Esophagus (tissue), 2 donors: Measurements from ENCODE around the gene MMP23B. TPM values are rescaled to one million over a fixed set of nuclear protein-coding genes. Genes with fewer than 3 reads are reported as not detected.

ENCODE experiments used
- H3K27ac ChIP-seq, 2 donors: one replicate each; pipeline ENCODE4 v1.5.1; 2013; ENCODE audit warnings: low read depth in 2 of 2, mild to moderate bottlenecking in 2 of 2, inconsistent platforms in 1 of 2, low read length in 1 of 2, moderate library complexity in 1 of 2
- H3K27me3 ChIP-seq, 2 donors: one replicate each; pipeline ENCODE4 v1.6.1; 2013; ENCODE audit warnings: low read length in 2 of 2, control low read depth in 1 of 2, mild to moderate bottlenecking in 1 of 2; ENCODE audit not compliant: insufficient read depth in 2 of 2, control insufficient read depth in 1 of 2
- H3K36me3 ChIP-seq, 2 donors: one replicate each; pipeline ENCODE4 v1.6.1; 2013; ENCODE audit warnings: low read length in 1 of 2; ENCODE audit not compliant: control insufficient read depth in 2 of 2, insufficient read depth in 2 of 2
- H3K4me1 ChIP-seq, 2 donors: one replicate each; pipeline ENCODE4 v1.6.1; 2013; ENCODE audit warnings: low read length in 1 of 2; ENCODE audit not compliant: control insufficient read depth in 2 of 2, insufficient read depth in 2 of 2
- H3K4me3 ChIP-seq, 2 donors: one replicate each; pipeline ENCODE4 v1.5.1; 2013; ENCODE audit warnings: low read length in 2 of 2, mild to moderate bottlenecking in 2 of 2, low read depth in 1 of 2, moderate library complexity in 1 of 2
- H3K9me3 ChIP-seq, 2 donors: one replicate each; pipeline ENCODE4 v1.6.1; 2013; ENCODE audit warnings: mild to moderate bottlenecking in 2 of 2, low read depth in 1 of 2, low read length in 1 of 2, moderate library complexity in 1 of 2; ENCODE audit not compliant: control insufficient read depth in 2 of 2, insufficient read depth in 1 of 2
- WGBS, 2 donors: extraction: QIAGEN DNeasy Blood & Tissue Kit; methylation state at CpG; one replicate each; pipeline ENCODE4 v1.1.7; 2013; 5-methylcytosine and 5-hydroxymethylcytosine counted together
- polyA plus RNA-seq, 2 donors: library from polyadenylated mRNA; stranded (reverse); fragments of 200-250 nt; gene quantifications; one replicate each; pipeline ENCODE4 v1.2.3, GENCODE V29; 2013
- donor health status: healthy with polysubstance abuse.
- donor health status: Bipolar disorder and iron deficiency.

MMP23B gene
- polyA plus RNA-seq, 2 donors = 0.91 to 2.7 TPM

DNA sequence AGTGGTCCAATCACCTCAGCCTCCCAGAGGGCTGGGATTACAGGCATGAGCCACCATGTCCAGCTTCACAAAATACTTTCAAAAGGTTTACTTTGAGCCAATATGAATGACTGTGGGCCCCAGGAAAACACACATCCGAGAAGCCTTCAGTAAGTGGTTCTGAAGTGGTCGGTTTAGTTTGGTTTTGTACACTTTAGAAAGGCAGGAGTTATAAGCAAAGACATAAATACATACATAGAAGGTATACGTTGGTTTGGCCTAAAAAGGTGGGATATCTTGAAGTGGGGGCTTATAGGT, 19.9 kb upstream of the MMP23B start:
- Histone ChIP-seq H3K4me1 (peaks cover 11 to 15% of the 10 kb centered on the region in 2 donors), H3K9me3 (no peaks in the 10 kb centered on the region), H3K4me3 (no peak overlapping the region), H3K27ac (no peak overlapping the region), H3K27me3 (no peaks in the 10 kb centered on the region), H3K36me3 (no peaks in the 10 kb centered on the region)
- 86 to 88% methylated on average over 3 of the region's 3 CpGs for WGBS, 2 donors

GRCh38 chr1:1613509-1614082, 18.4 kb upstream of the MMP23B start:
- no peaks in the 10 kb centered on the region for H3K27me3 ChIP-seq
- no peak overlapping the region for H3K27ac ChIP-seq
- no peaks in the 10 kb centered on the region for H3K9me3 ChIP-seq
- H3K4me1 ChIP-seq = peaks cover 11 to 18% of the 10 kb centered on the region in 2 donors
- no peak overlapping the region for H3K4me3 ChIP-seq
- WGBS, 2 donors = 62 to 74% methylated on average over 11 of the region's 11 CpGs
- no peaks in the 10 kb centered on the region for H3K36me3 ChIP-seq

DNA sequence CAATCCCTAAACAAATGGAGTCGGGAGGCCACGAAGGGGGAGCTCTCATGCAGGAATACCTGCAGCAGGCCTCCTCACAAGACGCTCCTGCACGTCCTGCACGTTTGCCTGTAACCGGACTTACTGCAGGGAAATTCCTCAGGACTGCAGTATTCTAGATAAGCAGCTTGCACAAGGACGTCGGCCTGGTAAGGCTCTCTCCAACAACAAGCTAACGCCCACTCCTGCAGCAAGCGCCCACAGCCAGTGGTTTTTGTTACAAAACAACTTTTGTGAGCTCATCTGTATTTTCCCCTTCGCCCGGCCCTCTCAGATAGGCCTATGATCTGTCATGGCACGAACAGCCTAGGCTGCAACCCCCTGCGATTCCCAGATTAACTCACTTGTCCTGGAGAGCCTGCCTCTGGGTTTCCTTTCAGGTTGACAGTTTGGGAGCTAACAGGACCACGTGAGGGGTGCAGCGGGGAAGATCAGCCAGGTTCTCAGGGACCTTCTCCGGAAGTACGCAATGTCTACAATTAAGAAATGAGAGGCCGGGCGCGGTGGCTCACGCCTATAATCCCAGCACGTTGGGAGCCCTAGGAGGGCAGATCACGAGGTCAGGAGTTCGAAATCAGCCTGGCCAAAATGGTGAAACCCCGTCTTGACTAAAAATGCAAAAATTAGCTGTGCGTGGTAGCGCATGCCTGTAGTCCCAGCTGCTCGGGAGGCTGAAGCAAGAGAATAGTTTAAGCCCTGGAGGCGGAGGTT, 17.6 kb upstream of the MMP23B start:
- Histone ChIP-seq H3K27me3 (no peaks in the 10 kb centered on the region), H3K36me3 (no peaks in the 10 kb centered on the region), H3K9me3 (no peaks in the 10 kb centered on the region), H3K4me1 (peaks cover 11 to 18% of the 10 kb centered on the region in 2 donors), H3K27ac (peak overlapping the region; percentile 68 to 99), H3K4me3 (peak overlapping the region; percentile 84 to 98)
- WGBS, 2 donors = 11 to 16% methylated on average over 30 of the region's 30 CpGs

DNA sequence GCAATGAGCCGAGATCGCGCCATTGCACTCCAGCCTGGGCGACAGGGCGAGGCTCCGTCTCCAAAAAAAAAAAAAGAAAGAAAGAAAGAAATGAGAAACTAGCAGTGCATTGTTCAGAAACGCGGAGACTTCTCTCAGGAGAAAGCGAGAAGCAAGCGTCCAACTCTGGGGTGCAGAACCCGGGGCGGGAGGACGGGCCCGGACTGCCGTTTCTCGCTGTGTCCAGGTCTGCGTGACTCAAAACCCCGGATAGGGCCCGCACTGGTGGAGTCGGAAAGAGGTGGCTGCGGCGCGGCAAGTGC, 17.1 kb upstream of the MMP23B start:
- 0% methylated on average over 23 of the region's 23 CpGs for WGBS, 2 donors
- Histone ChIP-seq H3K4me1 (peaks cover 11 to 18% of the 10 kb centered on the region in 2 donors), H3K4me3 (peak overlapping the region; percentile 84 to 98), H3K9me3 (no peaks in the 10 kb centered on the region), H3K27me3 (no peaks in the 10 kb centered on the region), H3K36me3 (no peaks in the 10 kb centered on the region), H3K27ac (peak overlapping the region; percentile 68 to 99)

DNA sequence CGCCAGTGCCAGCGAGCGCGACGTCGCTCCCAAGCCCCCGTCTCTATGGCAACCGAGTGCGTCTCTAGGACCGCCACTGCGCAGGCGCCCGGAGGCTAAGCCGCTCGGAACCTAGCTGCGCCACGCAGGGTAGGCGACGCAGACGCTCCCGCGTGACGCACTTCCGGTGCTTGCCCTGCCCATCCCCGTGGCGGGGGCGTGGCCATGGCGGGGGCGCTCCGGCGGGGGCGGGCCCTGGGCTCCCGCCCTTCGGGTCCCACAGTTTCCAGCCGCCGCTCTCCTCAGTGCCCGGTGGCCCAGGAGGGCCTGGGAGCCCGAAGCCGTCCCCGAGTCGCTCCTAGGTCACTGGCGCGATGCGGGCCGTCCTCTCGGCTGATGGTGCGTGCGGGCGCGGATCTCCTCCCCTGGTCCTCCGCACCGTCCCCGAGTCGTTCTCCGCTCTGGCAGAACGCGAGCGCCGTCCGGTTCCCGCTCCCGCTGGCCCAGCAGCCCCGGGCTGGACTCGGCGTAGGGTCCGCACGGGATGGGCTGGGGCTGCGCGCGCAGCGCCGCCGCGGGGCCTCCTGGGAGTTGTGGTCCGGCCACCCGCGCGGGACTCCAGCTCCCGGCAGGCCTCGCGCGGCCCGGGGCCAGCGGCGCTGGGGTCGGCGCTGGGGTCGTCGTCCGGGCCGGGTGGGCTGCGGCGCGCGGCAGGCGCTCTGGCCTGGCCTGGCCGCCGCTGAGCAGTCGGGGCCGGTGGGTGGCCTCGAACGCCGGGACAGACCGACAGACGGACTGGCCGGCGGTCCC, 16.5 kb upstream of the MMP23B start, which contains the start of gene MIB2:
Gene MIB2 (plus strand): TSS at position 245 of the 789 bp plus-strand sequence. CDS start 7,953 bp downstream, outside the sequence.
- Histone ChIP-seq H3K4me1 (peaks cover 11 to 18% of the 10 kb centered on the region in 2 donors), H3K9me3 (no peaks in the 10 kb centered on the region), H3K27me3 (no peaks in the 10 kb centered on the region), H3K27ac (peak within 1 kb of the TSS; percentile 99 to 100), H3K36me3 (no peaks in the 10 kb centered on the region), H3K4me3 (peak within 1 kb of the TSS; percentile 84 to 98)
- 0 to 1% methylated on average over 95 to 107 of the region's 107 CpGs for WGBS, 2 donors

- H3K9me3 ChIP-seq = no peaks in the 10 kb centered on the region
- H3K4me3 ChIP-seq = peak overlapping the region; percentile 84 to 98
- no peaks in the 10 kb centered on the region for H3K27me3 ChIP-seq
- H3K4me1 ChIP-seq = peaks cover 11 to 18% of the 10 kb centered on the region in 2 donors
- WGBS, 2 donors = 4 to 6% methylated on average over 66 to 80 of the region's 80 CpGs
- H3K27ac ChIP-seq = peak overlapping the region; percentile 99 to 100
- H3K36me3 ChIP-seq = no peaks in the 10 kb centered on the region
Measured at GRCh38 chr1:1616045-1616790, 15.8 kb upstream of the MMP23B start.

DNA sequence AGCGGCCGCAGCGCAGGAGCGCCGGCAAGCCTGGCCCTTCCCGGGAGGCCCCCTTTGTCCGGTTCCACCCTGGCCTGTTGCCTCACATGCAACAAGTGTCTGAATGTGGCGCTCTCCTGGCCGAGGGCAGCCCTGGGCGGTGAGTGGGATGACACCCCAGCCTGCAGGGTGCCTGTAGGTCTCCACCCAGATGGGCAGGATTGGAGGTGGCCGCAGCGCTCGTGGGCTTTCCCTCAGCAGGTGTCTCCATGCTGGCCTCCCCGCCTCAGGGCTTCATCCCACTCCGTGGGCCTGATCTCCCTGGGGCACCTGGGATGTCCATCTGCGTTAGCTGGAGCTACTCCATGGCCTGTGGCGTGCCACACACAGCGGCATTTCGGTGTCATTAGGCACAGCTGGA, 15.1 kb upstream of the MMP23B start:
- Histone ChIP-seq H3K27ac (no peak overlapping the region), H3K36me3 (no peaks in the 10 kb centered on the region), H3K4me1 (peaks cover 11 to 18% of the 10 kb centered on the region in 2 donors), H3K9me3 (no peaks in the 10 kb centered on the region), H3K4me3 (peak overlapping the region; percentile 84 to 98), H3K27me3 (no peaks in the 10 kb centered on the region)
- WGBS, 2 donors = 70 to 71% methylated on average over 19 of the region's 19 CpGs

- WGBS, 2 donors = 90% methylated on average over 11 of the region's 11 CpGs
- Histone ChIP-seq H3K27ac (no peak overlapping the region), H3K36me3 (no peaks in the 10 kb centered on the region), H3K4me1 (peaks cover 11 to 18% of the 10 kb centered on the region in 2 donors), H3K27me3 (no peaks in the 10 kb centered on the region), H3K9me3 (no peaks in the 10 kb centered on the region), H3K4me3 (no peak overlapping the region)
Measured at GRCh38 chr1:1617516-1617915, 14.5 kb upstream of the MMP23B start.

GRCh38 chr1:1617925-1618324, 14.0 kb upstream of the MMP23B start:
- Histone ChIP-seq H3K4me1 (peaks cover 11 to 18% of the 10 kb centered on the region in 2 donors), H3K36me3 (no peaks in the 10 kb centered on the region), H3K27ac (no peak overlapping the region), H3K27me3 (no peaks in the 10 kb centered on the region), H3K4me3 (no peak overlapping the region), H3K9me3 (no peaks in the 10 kb centered on the region)
- 94 to 95% methylated on average over 6 of the region's 6 CpGs for WGBS, 2 donors
